Measurements from ENCODE around the gene FGGY.
"Not testable (repeated sequence)": the region's sequence is repeated elsewhere in the genome, so short reads cannot be mapped to it uniquely, and the experiment has no call there.

The FGGY gene

GRCh38 chr1:59492500-59492899 is 195.6 kb downstream of the FGGY start:
- DNase-seq: no peak

- DNase-seq: no peak
Measured at GRCh38 chr1:59494145-59494833, 197.4 kb downstream of the FGGY start.

DNA sequence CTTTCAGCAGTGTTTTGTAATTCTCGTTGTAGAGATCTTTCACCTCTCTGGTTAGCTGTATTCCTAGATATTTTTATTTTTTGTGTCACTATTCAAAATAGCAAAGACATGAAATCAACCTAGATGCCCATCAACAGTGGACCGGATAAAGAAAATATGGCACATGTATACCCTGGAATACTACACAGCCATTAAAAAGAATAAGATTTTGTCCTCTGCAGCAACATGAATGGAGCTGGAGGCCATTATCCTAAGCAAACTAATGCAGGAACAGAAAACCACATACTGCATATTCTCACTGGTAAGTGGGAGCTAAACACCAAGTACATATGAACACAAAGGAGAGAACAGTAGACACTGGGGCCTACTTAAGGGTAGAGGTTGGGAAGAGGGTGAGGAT is 199.3 kb downstream of the FGGY start:
- not testable (repeated sequence) for DNase-seq

- DNase-seq: no peak
Measured at GRCh38 chr1:59497616-59498015, 200.7 kb downstream of the FGGY start.

GRCh38 chr1:59498640-59499039 is 201.7 kb downstream of the FGGY start:
- DNase-seq: no peak

GRCh38 chr1:59499273-59499942 is 202.5 kb downstream of the FGGY start:
- no peak for DNase-seq

DNA sequence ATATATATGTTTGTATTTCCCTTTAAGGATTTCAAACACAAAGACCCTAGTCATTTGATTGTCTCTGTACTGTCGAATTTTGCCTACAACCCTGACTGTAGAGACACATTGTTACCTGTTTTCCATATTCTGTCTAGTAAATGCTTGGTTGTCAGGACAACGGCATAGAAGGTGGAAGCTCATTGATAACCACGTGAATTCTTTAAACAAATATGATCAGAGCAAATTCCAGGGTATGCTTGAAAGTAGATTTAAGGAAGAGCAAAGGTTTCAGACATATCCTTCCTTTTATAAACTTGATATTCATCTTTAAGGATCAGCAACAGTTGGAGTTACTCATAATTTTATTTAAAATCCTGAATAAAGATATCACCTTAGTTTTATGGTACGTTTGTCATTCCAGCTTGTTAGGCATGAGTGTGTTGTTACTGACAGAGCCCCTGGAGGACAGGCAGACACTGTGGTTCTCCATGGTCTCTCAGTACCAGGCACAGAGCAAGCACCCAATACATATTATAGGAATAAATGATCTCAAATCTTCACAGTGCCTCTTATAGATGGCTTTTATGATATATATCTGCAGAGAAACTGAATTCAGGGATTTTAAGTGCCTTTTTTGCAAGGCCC is 203.2 kb downstream of the FGGY start:
- no peak for DNase-seq

- no peak for DNase-seq
Measured at GRCh38 chr1:59500950-59501742, 204.3 kb downstream of the FGGY start.

- no peak for DNase-seq
Measured at GRCh38 chr1:59502009-59502691, 205.3 kb downstream of the FGGY start.

DNA sequence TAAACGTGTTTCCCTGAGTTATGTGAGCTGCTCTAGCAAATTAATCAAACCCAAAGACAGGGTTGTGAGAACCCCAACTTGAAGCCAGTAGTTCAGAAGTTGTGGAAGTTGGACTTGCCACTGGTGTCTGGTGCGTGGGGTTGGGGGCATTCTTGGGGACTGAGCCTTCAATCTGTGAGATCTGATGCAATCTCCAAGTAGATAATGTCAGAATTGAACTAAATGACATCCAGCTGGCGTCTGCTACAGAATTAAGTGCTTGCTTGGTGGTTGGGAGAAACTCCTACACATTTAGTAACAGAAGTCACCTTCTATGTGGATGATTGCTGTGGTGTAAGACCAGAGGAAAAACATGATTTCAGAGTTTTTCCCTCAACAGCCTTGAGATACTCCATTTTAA is 207.4 kb downstream of the FGGY start:
- DNase-seq: no peak

GRCh38 chr1:59505596-59506028 is 208.7 kb downstream of the FGGY start:
- no peak for DNase-seq

GRCh38 chr1:59506952-59507351 is 210.1 kb downstream of the FGGY start:
- DNase-seq: no peak

DNA sequence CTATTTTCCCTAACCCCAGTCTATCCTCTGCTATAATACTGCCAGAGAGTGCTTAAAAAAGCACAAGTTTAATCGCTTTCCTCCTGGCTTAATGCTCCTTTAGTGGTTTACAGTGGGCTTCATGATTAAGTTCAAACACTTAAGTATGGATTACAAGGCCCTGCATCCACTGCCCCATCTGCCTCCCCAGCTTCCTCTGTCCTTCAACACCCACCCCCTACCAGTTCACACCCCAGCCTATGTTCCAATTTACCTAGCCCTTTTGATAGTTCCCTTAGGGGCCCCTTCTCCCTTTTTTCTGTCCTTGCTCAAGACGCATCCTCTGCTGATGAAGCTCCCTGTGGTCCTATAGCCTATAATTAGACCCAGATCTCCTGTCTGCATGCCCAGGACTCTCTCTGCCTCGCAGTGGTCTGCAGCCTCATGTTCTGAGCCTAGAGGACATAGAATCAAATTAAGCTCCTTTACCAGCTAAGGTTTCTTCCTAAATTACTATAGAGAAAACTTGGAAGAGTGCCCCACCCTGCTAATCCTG is 212.5 kb downstream of the FGGY start:
- DNase-seq: no peak

- DNase-seq: no peak
Measured at GRCh38 chr1:59510249-59510648, 213.4 kb downstream of the FGGY start.

GRCh38 chr1:59511476-59512465 is 214.9 kb downstream of the FGGY start:
- no peak for DNase-seq

GRCh38 chr1:59512702-59513101 is 215.8 kb downstream of the FGGY start:
- no peak for DNase-seq

GRCh38 chr1:59514061-59514909 is 217.4 kb downstream of the FGGY start:
- DNase-seq: no peak

- DNase-seq: no peak
Measured at GRCh38 chr1:59516881-59517280, 220.0 kb downstream of the FGGY start.

GRCh38 chr1:59520194-59520593 is 223.3 kb downstream of the FGGY start:
- DNase-seq: no peak

- no peak for DNase-seq
Measured at GRCh38 chr1:59520827-59521418, 224.0 kb downstream of the FGGY start.
